ENCODE results near the gene TMEM248.
"Not testable (repeated sequence)": the region's sequence is repeated elsewhere in the genome, so short reads cannot be mapped to it uniquely, and the experiment has no call there.

Gene TMEM248

DNA sequence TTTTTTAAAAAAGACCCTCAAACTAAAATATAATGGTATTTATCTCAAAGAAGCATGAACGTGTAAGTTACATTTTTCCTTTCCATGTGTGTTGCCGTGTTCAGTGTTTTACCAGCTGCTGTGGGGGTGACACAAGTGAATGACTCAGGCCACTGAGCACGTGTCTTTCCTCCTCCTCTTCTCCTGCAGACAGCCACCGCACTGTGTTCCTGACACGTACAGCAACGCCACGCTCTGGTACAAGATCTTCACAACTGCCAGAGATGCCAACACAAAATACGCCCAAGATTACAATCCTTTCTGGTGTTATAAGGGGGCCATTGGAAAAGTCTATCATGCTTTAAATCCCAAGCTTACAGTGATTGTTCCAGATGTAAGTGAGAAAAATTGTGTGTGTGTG is 29.7 kb downstream of the TMEM248 start:
- DNase-seq (ENCODE audit: low read depth): no peak

DNA sequence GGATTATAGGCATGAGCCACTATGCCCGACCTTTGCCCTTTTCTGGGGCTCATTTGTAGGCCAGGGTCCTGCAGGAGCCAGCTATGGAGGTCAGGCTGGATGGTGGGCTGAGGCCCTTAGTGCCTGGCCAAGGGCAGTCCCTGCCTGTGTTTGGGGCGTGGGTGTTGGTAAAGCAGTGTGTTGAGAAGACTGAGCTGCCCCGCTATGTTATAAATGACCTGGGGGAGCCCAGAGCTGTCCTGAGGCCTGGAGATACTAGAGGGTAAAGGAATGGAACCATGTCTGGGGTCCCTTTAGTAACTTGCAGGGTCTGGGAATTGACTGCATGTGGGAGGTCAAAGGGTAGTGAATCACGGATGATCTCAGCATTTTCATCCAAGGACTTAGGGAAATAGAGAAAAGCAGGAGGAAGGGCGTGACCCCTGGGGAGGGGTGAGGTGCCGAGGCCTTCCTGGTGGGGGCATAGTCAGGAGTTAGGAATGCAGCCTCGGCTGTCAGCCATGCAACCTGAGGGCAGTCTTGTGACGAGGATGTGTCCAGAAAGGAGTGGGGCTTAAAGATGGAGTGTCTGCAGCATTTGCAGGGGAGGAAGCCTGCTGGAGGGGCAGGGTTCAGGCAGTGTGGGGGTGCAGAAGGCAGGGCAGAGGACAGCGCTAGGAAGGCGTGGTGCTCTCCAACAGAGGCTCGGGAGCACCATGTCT is 31.5 kb downstream of the TMEM248 start:
- peak; percentile 11 for DNase-seq (ENCODE audit: low read depth)

DNA sequence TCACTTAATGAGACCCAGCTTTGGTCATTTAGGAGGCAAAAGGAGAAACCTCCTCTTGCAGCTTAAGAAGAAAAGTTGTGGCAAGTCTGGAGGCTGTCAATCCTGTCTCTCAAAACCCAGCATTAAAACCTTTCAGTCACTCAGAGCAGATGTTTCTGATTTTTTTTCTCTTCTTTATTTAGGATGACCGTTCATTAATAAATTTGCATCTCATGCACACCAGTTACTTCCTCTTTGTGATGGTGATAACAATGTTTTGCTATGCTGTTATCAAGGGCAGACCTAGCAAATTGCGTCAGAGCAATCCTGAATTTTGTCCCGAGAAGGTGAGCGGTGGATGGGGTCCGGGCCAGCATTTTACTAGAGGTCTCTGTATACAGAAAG is 32.0 kb downstream of the TMEM248 start:
- no peak for DNase-seq (ENCODE audit: low read depth)

DNA sequence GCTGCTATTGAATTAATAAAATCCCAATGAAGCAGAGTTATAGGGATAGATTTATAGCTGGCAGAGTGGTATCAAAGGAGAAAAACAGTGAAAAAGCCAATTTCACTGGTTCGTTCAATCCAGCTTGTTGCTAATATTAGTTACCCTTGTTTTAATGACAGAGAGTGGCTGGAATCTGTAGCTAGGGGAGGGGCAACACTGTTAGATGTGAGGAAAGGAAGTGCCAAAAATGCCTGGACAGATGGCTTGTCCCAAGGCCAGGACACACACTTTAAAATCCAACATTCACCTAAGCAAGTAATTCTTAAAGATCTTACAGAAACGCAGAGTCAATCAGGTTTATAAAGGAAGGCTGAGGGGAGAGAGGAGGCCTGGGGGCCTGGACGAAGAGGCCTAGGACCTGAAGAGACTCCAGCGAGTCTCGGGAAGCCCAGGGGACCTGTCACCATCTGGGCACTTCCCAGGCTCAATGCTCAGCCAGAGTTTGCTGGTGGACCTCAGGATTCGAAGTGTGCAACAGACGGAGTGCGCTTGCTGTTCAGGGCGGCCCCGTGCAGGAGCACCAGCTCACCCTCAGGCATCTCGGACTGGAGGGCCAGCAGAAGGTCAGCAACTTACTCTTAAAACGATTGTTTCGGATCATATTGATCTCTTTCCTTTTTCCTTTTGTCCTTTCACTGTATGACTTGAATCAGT is 36.7 kb downstream of the TMEM248 start:
- DNase-seq (ENCODE audit: low read depth): no peak

DNA sequence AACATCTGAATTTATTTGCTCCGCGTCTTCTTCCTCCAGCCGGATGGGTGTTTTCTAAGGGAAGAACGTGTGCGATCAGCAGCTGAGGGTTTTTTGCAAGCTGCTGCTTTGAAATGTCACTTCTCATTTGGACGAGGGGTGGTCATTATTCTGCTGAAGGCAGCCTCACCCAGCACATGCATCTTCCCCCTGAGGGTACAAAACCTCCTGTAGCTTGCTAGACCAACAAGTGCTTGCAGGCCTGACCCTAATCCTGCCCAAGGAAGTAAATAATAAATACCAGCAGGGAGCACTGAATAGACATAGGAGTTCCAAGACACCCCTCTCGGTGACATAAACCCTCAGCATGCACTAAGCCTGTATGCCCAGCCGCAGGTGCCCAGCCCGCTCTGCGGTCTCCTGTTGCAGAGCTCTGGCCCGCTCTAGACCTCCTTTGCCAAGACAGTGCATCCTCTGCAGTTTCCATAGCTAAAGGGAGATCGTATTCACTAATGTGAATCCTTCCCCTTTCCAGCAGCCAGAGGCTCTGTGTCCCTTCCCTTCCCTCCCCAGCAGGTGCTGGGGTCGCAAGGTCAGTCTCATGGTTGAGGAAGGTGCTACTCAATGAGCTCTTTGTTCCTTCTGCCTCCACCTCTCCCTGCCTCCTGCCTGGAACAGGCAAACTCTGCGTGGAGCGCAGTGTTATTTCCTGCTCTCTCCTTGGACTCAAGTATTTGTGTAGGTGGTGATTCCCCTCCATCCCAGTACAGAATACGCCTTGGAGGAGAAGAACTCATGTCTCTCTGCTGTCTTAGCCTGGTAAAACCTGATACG is 37.7 kb downstream of the TMEM248 start:
- DNase-seq (ENCODE audit: low read depth): no peak

DNA sequence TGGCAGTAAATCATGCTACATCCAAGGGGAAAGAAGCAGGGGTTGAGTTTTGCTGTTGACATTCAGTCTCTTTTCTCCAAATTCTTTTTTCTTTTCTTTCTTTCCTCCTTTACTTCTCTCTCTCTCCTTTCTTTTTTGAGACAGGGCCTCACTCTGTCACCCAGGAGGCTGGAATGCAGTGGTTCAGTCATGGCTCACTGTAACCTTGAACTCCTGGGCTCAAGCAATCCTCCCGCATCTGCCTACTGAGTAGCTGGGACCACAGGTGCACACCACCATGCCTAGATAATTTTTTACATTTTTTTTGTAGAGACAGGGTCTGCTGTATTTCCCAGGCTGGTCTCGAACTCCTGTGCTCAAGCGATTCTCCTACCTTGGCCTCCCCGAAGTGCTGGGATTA is 39.2 kb downstream of the TMEM248 start:
- DNase-seq (ENCODE audit: low read depth): no peak

DNA sequence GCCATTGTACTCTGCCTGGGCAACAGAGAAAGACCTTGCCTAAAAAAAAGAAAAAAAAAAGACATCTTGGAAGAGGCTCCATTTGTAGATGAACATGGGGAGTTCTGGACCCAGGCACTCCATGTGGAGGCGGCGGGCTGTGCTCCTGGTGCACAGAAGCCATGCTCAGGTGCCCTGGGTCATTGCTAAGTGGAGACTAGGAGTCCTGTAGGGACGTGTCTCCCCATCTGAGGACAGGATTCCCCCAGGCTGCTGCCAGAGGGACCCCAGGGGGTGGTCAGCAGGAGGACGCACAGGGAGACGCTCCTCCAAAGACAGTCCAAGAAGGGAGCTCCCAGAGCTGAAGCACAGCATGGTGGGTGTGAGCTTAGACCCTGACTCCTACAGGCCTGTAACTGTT is 40.1 kb downstream of the TMEM248 start:
- no peak for DNase-seq (ENCODE audit: low read depth)

DNA sequence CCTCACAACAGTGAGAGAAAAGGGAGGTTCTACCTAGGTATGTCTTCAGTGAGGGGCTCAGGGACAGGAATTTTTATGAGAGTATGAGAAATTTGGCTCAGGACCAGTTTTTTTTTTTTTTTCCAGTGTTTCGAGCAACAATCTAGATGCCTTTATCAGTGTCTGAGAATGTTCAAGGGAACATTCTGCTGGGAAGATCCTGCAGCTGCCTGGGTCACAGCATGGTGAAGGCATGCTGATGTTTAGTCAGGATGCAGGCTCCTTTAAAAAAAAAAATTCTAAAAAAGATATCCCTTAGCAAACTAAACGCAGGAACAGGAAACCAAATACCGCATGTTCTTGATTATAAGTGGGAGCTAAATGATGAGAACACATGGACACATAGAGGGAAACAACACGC is 43.4 kb downstream of the TMEM248 start:
- peak; percentile 39 for DNase-seq (ENCODE audit: low read depth)

DNA sequence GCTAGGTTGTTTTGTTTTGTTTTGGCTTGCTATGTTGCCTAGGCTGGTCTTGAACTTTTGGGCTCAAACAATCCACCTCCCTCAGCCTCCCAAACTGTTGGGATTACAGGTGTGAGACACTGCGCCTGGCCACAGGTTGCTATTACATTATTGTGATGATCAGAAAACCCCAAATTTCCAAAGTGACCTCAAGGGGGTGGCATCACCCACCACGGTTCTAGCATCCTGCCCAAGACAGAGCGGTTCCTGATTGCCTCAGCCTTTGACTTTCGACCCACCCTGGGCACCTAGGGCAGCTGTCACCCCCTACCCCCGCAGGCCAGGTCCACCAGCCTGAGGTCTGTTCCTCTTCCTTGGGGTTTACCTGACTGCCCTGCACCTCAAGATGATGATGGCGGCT is 46.0 kb downstream of the TMEM248 start:
- no peak for DNase-seq (ENCODE audit: low read depth)

DNA sequence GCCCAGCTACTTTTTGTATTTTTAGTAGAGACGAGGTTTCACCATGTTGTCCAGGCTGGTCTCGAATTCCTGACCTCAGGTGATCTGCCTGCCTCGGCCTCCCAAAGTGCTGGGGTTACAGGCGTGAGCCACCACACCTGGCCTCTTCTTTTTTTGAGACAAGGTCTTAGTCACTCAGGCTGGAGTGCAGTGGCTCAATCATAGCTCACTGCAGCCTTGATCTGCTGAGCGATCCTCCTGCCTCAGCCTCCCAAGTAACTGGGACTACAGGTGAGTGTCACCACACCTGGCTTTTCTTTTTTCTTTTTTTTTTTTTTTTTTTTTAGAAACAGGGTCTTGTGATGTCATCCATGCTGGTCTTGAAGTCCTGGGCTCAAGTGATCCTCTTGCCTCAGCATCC is 48.0 kb downstream of the TMEM248 start:
- DNase-seq (ENCODE audit: low read depth): not testable (repeated sequence)

DNA sequence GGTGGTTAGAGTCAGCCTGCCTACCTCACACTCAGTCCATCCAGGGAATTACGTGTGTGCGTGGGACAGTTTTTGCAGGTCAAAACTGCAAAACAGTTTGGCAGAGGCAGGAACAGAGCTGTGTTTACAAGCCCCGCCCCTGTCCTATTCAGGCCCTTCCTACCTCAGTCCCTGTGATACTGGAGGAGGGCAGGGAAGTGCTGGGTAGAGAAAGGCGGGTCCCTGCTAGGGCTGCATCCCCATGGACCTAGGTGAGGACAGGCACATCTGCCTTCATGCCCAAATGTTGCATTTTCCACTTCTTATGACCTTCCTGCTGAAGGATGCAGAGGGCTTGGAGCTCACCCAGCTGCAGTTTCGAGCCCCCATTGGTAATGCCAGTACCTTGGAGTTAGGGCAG is 49.3 kb downstream of the TMEM248 start:
- DNase-seq (ENCODE audit: low read depth): no peak

DNA sequence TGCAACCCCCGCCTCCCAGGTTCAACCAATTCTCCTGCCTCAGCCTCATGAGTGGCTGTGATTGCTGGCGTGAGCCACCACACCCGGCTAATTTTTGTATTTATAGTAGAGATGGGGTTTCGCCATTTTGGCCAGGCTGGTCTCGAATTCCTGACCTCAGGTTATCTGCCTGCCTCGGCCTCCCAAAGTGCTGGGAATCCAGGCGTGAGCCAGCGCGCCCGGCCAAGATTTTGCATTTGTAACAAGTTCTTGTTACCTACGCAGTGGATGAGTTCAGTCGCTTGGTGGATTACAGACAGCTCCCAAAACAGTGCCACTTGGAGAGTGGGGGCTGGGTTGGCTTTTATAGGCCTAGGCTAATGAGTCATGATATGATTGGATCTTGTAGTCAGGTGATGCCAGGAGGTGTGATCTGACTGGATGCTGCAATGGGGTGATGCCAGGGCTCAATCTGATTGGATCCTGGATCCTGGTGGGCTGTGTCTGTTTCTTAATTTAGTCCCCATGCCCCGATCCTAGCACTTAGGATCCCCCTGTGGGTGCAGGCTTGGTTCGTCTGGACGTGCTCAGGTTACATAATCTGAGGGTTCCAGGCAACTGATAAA is 54.1 kb downstream of the TMEM248 start:
- no peak for DNase-seq (ENCODE audit: low read depth)

DNA sequence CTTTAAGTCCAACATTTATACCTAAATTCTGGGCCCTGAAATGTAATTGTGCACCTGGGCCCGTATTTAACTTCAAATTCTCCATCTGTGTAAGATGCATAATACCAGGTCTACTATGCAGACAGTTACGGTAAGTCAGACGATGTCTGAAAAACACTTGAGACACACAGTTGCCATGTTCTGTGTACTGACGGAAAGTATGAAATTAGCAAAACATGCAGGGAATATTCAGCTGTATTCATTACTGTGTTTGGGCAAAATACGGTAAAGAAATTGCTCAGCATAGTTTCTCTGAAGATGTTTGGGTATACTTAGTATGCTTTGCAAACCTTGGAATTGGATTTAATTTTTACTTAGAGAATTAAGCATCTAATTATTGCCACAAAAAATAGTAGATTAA is 57.3 kb downstream of the TMEM248 start:
- DNase-seq (ENCODE audit: low read depth): not testable (repeated sequence)

DNA sequence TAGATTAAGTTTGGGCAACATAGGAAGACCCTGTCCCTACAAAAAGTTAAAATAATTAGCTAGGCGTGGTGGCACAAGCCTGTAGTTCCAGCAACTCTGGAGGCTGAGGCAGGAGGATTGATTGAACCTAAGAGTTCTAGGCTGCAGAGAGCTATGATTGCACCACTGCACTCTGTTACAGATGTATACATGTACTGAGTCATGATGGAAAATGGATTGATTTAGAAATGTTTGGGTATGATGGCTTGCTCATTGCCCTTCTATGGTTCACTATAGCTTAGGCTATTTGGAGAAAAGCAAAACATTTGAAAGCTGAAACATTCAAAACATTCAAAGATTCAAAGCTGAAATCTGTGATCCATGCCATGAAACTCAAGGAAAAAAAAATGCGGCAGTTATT is 58.0 kb downstream of the TMEM248 start:
- not testable (repeated sequence) for DNase-seq (ENCODE audit: low read depth)

DNA sequence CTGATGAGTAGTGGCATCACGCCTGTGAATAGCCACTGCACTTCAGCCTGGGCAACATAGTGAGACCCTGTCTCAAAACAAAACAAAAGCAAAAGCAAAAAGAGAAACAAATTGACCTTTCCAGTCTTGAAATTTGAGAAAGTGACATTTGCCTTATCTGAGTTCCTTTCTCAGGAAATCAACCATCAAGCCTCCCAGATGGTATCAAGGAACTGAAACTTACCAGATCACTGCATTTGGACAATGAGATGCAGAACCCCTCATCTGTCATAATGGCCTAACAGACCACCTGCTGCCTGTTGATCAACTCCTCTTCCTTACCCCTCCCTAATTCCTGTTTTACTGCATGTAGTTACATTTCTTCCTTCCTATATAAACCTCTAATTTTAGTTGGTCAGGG is 59.3 kb downstream of the TMEM248 start:
- DNase-seq (ENCODE audit: low read depth): not testable (repeated sequence)

DNA sequence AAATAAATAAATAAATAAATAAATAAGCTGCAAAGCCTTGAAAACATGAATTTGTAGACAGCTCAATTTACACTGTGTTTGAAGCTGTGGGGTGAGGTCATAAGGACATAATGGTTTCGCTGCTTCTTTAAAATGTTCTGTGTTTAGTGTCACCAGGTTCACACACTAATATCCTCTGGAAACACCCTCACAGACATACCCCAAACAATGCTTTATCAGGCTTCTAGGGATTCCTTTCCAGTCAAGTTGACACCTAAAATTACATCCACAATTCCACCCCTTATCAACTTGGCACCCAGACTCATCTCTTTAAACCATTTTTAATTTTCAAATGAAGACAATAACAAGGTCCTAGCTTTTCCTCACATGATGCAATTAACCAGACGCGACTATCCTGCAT is 68.5 kb downstream of the TMEM248 start:
- DNase-seq (ENCODE audit: low read depth): not testable (repeated sequence)

DNA sequence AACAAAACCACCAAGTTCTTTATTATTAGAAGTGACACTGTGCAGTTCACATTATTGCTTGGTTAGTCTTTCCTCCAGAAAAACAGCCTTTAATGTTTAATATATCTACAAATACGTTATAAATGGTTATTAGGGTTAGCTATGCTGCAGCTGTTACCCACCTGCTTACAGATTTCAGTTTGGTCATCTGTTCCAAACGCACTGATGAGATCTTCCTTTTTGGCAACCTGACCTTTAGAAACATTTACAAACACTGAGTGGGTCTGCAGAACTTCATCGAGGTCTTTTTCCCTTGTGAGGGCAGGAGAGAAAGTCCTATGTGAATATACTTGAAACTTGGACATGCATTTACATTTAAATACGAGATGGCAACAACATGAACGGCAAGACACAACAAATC is 73.0 kb downstream of the TMEM248 start:
- not testable (repeated sequence) for DNase-seq (ENCODE audit: low read depth)

DNA sequence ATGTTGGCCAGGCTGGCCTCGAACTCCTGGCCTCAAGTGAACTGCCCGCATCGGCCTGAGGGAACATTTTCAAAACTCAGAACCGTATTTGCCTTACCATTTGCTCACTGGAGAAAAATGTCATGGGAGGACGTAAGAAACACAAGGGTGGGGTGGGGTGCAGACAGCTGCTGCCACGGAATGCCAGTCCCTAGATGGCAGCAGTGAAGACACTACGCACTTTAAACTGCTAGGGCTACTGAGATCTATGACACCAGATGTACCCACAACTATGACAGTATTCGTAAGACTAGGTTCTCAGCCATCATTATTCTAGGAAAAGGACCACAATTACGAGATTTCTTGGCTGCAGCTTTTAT is 73.6 kb downstream of the TMEM248 start:
- DNase-seq (ENCODE audit: low read depth): peak; percentile 94

DNA sequence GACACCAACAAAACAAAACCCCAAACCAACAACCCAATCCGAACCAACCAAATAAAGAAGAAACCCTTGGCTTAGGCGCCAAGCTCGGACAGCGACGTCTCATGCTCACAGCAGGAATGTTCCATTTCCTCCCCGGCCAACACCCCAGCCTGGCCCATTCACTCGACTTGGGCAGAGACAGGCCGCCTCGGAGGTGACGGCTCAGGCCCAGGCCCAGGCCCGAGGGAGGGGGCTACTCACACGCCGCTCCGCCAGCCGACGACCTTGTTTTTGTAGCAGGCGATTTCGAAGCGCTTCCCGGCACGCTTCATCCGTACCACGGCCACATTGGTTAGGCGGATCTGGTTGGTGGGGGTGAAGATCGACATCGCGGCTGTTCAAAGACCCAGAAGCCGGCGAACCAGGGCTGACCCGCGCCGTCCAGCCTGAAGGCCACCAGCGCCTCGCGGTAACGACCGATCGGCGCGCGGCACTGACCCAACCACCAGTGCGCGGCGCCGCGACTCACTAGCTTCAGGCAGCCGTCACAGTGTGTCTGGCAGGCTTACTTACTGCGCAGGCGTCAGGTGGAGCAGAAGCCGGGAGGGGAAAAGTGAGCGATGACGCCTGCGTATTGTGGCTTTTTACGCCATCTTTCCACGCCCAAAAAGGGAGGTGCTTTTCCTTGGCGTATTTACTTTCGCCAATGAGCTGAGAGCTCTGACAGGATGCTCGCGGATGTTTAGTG is 74.2 kb downstream of the TMEM248 start, which contains the start of gene SBDS:
Gene SBDS, minus strand, starts transcription at position 537 of the 727 bp plus-strand sequence. Its CDS starts 169 bp downstream, at position 368.
- DNase-seq (ENCODE audit: low read depth): peak; percentile 99

DNA sequence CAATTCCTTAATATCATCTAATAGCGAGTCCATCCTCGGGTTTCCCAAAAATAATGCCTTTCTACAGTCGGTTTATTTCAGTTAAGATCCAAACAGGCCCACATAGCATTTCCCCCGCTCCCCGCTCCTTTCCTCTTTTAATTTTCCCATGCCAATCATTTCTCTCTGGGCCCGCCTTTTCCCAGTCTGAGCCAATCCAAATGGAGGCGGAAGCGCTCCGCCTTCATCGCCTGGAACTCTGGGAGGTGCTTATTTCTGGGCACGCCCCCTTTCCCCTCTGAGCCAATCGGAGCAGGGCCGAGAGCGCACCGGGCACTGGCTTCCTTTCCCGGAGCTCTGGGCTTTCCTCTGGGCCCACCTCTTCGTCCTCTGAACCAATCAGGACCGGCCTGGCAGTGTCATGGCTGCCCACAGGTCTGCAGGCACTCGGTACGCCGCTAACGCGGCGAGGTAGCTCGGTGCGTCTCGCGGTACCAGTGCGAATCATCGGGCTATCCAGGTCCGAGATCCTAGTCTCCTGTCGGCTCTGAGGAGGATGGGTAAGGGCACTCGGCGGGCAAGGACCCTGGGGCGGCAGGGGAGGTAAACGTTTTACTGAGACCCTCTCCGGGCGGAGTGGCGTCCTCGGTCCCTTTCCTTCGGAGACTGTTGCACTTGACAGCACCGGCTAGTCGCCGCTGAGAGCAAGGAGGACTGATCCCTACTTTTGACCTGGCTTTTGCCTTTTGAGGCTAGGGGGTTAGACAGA is 75.6 kb downstream of the TMEM248 start, which contains the start of gene TYW1:
Gene TYW1, plus strand, starts transcription at position 390 of the 748 bp plus-strand sequence. Its CDS starts 146 bp downstream, at position 536.
- DNase-seq (ENCODE audit: low read depth): peak; percentile 96
